HepG2 (cell line): Measurements from ENCODE around the gene NUDT14. TPM values are rescaled to one million over a fixed set of nuclear protein-coding genes. Genes with fewer than 3 reads are reported as not detected.

Experiments
- ATAC-seq: fragments of 200-7000 bp; cut with Tn5 transposase; 3 replicates; pipeline ENCODE4 v1.9.1; 2020; ENCODE audit warnings: mild to moderate bottlenecking, moderate library complexity
- BruUV-seq: library from RNA; stranded (reverse); fragments of 400-500 nt; replicated peaks from 2 replicates; lab custom pipeline; 2021; lab: Mats Ljungman, UMichigan
- CTCF ChIA-PET: fragments of 300-600 bp; formaldehyde crosslinking; extraction: SDS; loops from one replicate; lab custom pipeline; 2021; ENCODE audit warnings: low total read pairs, inconsistent platforms, low intra/inter-chr PET ratio; lab: Yijun Ruan, JAX
- POLR2A ChIA-PET: fragments of 350-600 bp; sonication (Branson Sonifier 250); formaldehyde crosslinking; loops from one replicate; lab custom pipeline; 2020; ENCODE audit warnings: antibody characterized with exemption, inconsistent platforms; lab: Yijun Ruan, JAX
- DNase-seq: peaks from one replicate; pipeline ENCODE4 v3.0.0-alpha.2; 2015; ENCODE audit warnings: low spot score
- FAIRE-seq: peaks from 3 replicates; lab custom pipeline; 2011; peaks lifted over from hg19 to GRCh38; lab: Jason Lieb, UNC
- H2AFZ ChIP-seq: one replicate; pipeline ENCODE4 v1.6.1; 2011; ENCODE audit warnings: low read length, inconsistent platforms
- H3K27ac ChIP-seq: fragments of 300-600 bp; 3 replicates; pipeline ENCODE4 v1.8.0; 2011; ENCODE audit warnings: mixed run types, mild to moderate bottlenecking, mixed read lengths, low read length, inconsistent platforms; ENCODE audit not compliant: insufficient read depth; ENCODE audit errors: extremely low read length
- H3K27me3 ChIP-seq, 2 experiments: fragments of 200-600 bp in 1 of 2; 2 replicates in 1 of 2; 3 replicates in 1 of 2; pipeline versions ENCODE4 v1.6.0 to v1.8.0; 2011; ENCODE audit warnings: low read length in 2 of 2, mild to moderate bottlenecking in 2 of 2, moderate library complexity in 2 of 2, inconsistent platforms in 1 of 2; ENCODE audit not compliant: insufficient read depth in 2 of 2, control insufficient read depth in 1 of 2
- H3K36me3 ChIP-seq, 2 experiments: fragments of 200-600 bp in 1 of 2; replicated peaks in 1 of 2; 2 replicates in 1 of 2; 3 replicates in 1 of 2; pipeline versions ENCODE4 v1.5.1 to v1.8.0; 2011; ENCODE audit warnings: low read length in 2 of 2, inconsistent platforms in 1 of 2; ENCODE audit not compliant: insufficient read depth in 2 of 2, control insufficient read depth in 1 of 2
- H3K4me1 ChIP-seq: 2 replicates; pipeline ENCODE4 v1.5.1; 2012; ENCODE audit warnings: low read length, inconsistent platforms; ENCODE audit not compliant: insufficient read depth
- H3K4me2 ChIP-seq: 2 replicates; pipeline ENCODE4 v1.6.0; 2011; ENCODE audit warnings: low read depth, low read length, inconsistent platforms
- H3K4me3 ChIP-seq, 3 experiments: fragments of 200-600 bp in 1 of 3; sonication (generic), shearing (Covaris generic) in 1 of 3; replicated peaks in 1 of 3; 2 replicates each; pipeline ENCODE4 v1.5.1; 2011 to 2016; ENCODE audit warnings: low read length in 3 of 3, inconsistent platforms in 2 of 3, low read depth in 2 of 3, mild to moderate bottlenecking in 2 of 3, control low read depth in 1 of 3, mixed read lengths in 1 of 3; ENCODE audit not compliant: insufficient read depth in 1 of 3
- H3K79me2 ChIP-seq: one replicate; pipeline ENCODE4 v1.6.1; 2011; ENCODE audit warnings: low read length, inconsistent platforms; ENCODE audit not compliant: insufficient read depth
- H3K9ac ChIP-seq: 2 replicates; pipeline ENCODE4 v1.6.0; 2011; ENCODE audit warnings: mild to moderate bottlenecking, low read depth, low read length, inconsistent platforms; ENCODE audit not compliant: insufficient read depth
- H3K9me3 ChIP-seq: 2 replicates; pipeline ENCODE4 v1.5.1; 2012; ENCODE audit warnings: mild to moderate bottlenecking, low read length
- H4K20me1 ChIP-seq: 2 replicates; pipeline ENCODE4 v1.6.0; 2011; ENCODE audit warnings: inconsistent platforms, mild to moderate bottlenecking, low read length, moderate library complexity; ENCODE audit not compliant: insufficient read depth
- ARHGAP35 ChIP-seq: sonication (generic); formaldehyde crosslinking; IDR thresholded peaks from 2 replicates; pipeline ENCODE4 v1.9.0; 2022; ENCODE audit warnings: mild to moderate bottlenecking, inconsistent platforms, moderate library complexity, missing genetic modification reagents, borderline replicate concordance
- ATF7-NPFF ChIP-seq: sonication (generic); formaldehyde crosslinking; IDR thresholded peaks from 2 replicates; pipeline ENCODE4 v1.8.1; 2023; ENCODE audit warnings: mild to moderate bottlenecking, low read depth, missing genetic modification reagents, moderate library complexity
- CENPX ChIP-seq: sonication (generic); formaldehyde crosslinking; IDR thresholded peaks from 2 replicates; pipeline ENCODE4 v1.9.0; 2021; ENCODE audit warnings: mild to moderate bottlenecking, missing genetic modification reagents, moderate library complexity
- RFX5 ChIP-seq: IDR thresholded peaks from 2 replicates; pipeline ENCODE4 v1.6.1; 2011; ENCODE audit warnings: low read depth, low read length, improper control_type of control experiment
- U2AF1 ChIP-seq: fragments of 200-400 bp; formaldehyde crosslinking; optimal IDR thresholded peaks from 2 replicates; pipeline ENCODE3; 2017; ENCODE audit warnings: mild to moderate bottlenecking, low read depth, low read length
- USF2 ChIP-seq, 2 experiments: sonication (generic) in 1 of 2; formaldehyde crosslinking in 1 of 2; IDR thresholded peaks; 2 replicates each; pipeline versions ENCODE4 v1.5.1 to v1.6.1; 2011 to 2020; ENCODE audit warnings: borderline replicate concordance in 1 of 2, low read depth in 1 of 2, low read length in 1 of 2, mild to moderate bottlenecking in 1 of 2, missing genetic modification reagents in 1 of 2, moderate library complexity in 1 of 2
- ZBTB1 ChIP-seq: sonication (generic); formaldehyde crosslinking; IDR thresholded peaks from 2 replicates; pipeline ENCODE4 v1.4.0; 2020; ENCODE audit warnings: missing genetic modification reagents, borderline replicate concordance
- ZFP82 ChIP-seq: sonication (generic); formaldehyde crosslinking; IDR thresholded peaks from 2 replicates; pipeline ENCODE4 v1.5.1; 2020; ENCODE audit warnings: mild to moderate bottlenecking, missing genetic modification reagents, borderline replicate concordance
- ZNF772 ChIP-seq: sonication (generic); formaldehyde crosslinking; IDR thresholded peaks from 2 replicates; pipeline ENCODE4 v1.5.0; 2020; ENCODE audit warnings: mild to moderate bottlenecking, missing genetic modification reagents
- ZNF781 ChIP-seq: sonication (generic); formaldehyde crosslinking; IDR thresholded peaks from 2 replicates; pipeline ENCODE4 v1.5.1; 2020; ENCODE audit warnings: borderline replicate concordance, mild to moderate bottlenecking, missing genetic modification reagents; ENCODE audit errors: not compliant biosample characterization
- WGBS: methylation state at CpG from one replicate; pipeline ENCODE4 v1.1.6; 2017; ENCODE audit warnings: low lambda C conversion rate; 5-methylcytosine and 5-hydroxymethylcytosine counted together
- in situ Hi-C: cut with HindIII; loops from 2 replicates; pipeline ENCODE4 v1.10.0; 2017; ENCODE audit warnings: low pct_unique_long_range_greater_than_20kb; ENCODE audit not compliant: extremely low pct_ligation_motif_present
- intact Hi-C: fragments of 100-400 bp; cut with micrococcal nuclease; formaldehyde crosslinking; loops from one replicate; pipeline ENCODE4 v1.10.0; 2022; ENCODE audit not compliant: unreplicated experiment
- polyA plus RNA-seq, 8 experiments: library from polyadenylated mRNA; depleted of rRNA in 3 of 8; stranded (reverse) in 7 of 8; unstranded in 1 of 8; fragments of >200 nt; fragmentation: Illumina TruSeq in 4 of 8; extraction: Trizol in 4 of 8; gene quantifications; 2 replicates each; pipeline versions ENCODE4 v1.2.1 to v1.2.3, GENCODE V29; 2011 to 2016; ENCODE audit warnings: low read depth in 4 of 8, missing spikeins in 1 of 8, mixed read lengths in 1 of 8; ENCODE audit not compliant: insufficient read depth in 1 of 8
- total RNA-seq, 5 experiments: library from RNA; depleted of rRNA; stranded (reverse); fragments of >200 nt; fragmentation: Illumina TruSeq; extraction: Trizol; gene quantifications; 2 replicates each; pipeline ENCODE4 v1.2.3, GENCODE V29; 2016; ENCODE audit warnings: low read depth in 1 of 5
- TF ChIP-seq, protein P1 (sequence below): sonication (generic); formaldehyde crosslinking; IDR thresholded peaks from 2 replicates; pipeline ENCODE4 v1.5.0; 2020; ENCODE audit warnings: mild to moderate bottlenecking, missing genetic modification reagents, borderline replicate concordance
- TF ChIP-seq, protein P2 (sequence below): sonication (generic); formaldehyde crosslinking; IDR thresholded peaks from 2 replicates; pipeline ENCODE4 v1.4.0; 2020; ENCODE audit warnings: mild to moderate bottlenecking, missing genetic modification reagents

The NUDT14 gene
- total and polyA plus RNA-seq, 2 of the 13 experiments (the other 11 are each of a cell fraction or from before 2014, with no cell fraction given) = 5.8 to 6.1 TPM

DNA sequence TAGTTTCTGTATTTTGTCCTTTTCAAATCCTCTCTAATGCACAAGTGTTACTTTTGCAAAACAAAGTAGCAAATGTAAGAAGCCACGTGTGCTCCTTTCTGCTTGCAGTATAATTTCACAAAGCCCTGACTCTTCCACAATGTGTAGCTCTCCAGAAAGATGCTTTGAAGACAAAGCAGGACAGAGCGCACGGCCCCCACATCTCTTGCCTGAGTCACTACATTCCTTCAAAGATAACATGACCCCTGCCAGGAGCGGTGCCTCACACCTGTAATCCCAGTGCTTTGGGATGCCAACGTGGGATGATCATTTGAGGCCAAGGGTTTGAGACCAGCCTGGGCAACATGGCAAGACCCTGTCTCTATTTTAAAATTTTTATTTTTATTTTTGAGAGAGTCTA, 53.1 kb downstream of the NUDT14 start:
- Histone ChIP-seq H3K9me3 (peaks cover 14% of the 10 kb centered on the region), H3K4me3 (no peak overlapping the region), H3K36me3 (no peaks in the 10 kb centered on the region), H4K20me1 (no peaks in the 10 kb centered on the region), H3K4me1 (peaks cover 23% of the 10 kb centered on the region), H2AFZ (no peak overlapping the region), H3K4me2 (no peak overlapping the region), H3K79me2 (no peaks in the 10 kb centered on the region), H3K27me3 (peaks cover 2 to 24% of the 10 kb centered on the region in 2 experiments; a peak in 3 of 5 replicates), H3K9ac (no peak overlapping the region), H3K27ac (no peak overlapping the region)
- ChIA-PET CTCF (no interaction called here), POLR2A (no interaction called here)
- DNase-seq (no peak), ATAC-seq (no peak), FAIRE-seq (no peak)
- BruUV-seq = no TSS peak
- 5% methylated on average over 5 of the region's 5 CpGs for WGBS
- intact Hi-C loops (no loop called here), in situ Hi-C loops (no loop called here)
- TF ChIP-seq ZNF772 (no peak), U2AF1 (no peak), ZBTB1 (no peak), ATF7-NPFF (CRISPR knock-in tag) (no peak), USF2 (IDR thresholded peaks at IDR 0.05; ENCODE audit: low read depth, low read length) (no peak), USF2 (CRISPR knock-in tag; IDR thresholded peaks at IDR 0.05; ENCODE audit: borderline replicate concordance) (no peak), CENPX (CRISPR knock-in tag) (no peak), RFX5 (no peak), ARHGAP35 (CRISPR knock-in tag) (no peak), ZNF781 (no peak), ZFP82 (no peak)
- TF ChIP-seq, protein P1, sequence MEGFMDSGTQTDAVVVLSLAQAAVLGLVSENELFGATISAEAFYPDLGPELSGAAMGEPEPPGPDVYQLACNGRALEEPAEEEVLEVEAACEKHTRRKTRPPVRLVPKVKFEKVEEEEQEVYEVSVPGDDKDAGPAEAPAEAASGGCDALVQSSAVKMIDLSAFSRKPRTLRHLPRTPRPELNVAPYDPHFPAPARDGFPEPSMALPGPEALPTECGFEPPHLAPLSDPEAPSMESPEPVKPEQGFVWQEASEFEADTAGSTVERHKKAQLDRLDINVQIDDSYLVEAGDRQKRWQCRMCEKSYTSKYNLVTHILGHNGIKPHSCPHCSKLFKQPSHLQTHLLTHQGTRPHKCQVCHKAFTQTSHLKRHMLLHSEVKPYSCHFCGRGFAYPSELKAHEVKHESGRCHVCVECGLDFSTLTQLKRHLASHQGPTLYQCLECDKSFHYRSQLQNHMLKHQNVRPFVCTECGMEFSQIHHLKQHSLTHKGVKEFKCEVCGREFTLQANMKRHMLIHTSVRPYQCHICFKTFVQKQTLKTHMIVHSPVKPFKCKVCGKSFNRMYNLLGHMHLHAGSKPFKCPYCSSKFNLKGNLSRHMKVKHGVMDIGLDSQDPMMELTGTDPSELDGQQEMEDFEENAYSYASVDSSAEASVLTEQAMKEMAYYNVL = no peak
- TF ChIP-seq, protein P2, sequence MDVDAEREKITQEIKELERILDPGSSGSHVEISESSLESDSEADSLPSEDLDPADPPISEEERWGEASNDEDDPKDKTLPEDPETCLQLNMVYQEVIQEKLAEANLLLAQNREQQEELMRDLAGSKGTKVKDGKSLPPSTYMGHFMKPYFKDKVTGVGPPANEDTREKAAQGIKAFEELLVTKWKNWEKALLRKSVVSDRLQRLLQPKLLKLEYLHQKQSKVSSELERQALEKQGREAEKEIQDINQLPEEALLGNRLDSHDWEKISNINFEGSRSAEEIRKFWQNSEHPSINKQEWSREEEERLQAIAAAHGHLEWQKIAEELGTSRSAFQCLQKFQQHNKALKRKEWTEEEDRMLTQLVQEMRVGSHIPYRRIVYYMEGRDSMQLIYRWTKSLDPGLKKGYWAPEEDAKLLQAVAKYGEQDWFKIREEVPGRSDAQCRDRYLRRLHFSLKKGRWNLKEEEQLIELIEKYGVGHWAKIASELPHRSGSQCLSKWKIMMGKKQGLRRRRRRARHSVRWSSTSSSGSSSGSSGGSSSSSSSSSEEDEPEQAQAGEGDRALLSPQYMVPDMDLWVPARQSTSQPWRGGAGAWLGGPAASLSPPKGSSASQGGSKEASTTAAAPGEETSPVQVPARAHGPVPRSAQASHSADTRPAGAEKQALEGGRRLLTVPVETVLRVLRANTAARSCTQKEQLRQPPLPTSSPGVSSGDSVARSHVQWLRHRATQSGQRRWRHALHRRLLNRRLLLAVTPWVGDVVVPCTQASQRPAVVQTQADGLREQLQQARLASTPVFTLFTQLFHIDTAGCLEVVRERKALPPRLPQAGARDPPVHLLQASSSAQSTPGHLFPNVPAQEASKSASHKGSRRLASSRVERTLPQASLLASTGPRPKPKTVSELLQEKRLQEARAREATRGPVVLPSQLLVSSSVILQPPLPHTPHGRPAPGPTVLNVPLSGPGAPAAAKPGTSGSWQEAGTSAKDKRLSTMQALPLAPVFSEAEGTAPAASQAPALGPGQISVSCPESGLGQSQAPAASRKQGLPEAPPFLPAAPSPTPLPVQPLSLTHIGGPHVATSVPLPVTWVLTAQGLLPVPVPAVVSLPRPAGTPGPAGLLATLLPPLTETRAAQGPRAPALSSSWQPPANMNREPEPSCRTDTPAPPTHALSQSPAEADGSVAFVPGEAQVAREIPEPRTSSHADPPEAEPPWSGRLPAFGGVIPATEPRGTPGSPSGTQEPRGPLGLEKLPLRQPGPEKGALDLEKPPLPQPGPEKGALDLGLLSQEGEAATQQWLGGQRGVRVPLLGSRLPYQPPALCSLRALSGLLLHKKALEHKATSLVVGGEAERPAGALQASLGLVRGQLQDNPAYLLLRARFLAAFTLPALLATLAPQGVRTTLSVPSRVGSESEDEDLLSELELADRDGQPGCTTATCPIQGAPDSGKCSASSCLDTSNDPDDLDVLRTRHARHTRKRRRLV (CRISPR knock-in tag) = no peak
